ENCODE results near the gene C22orf31.

DNA sequence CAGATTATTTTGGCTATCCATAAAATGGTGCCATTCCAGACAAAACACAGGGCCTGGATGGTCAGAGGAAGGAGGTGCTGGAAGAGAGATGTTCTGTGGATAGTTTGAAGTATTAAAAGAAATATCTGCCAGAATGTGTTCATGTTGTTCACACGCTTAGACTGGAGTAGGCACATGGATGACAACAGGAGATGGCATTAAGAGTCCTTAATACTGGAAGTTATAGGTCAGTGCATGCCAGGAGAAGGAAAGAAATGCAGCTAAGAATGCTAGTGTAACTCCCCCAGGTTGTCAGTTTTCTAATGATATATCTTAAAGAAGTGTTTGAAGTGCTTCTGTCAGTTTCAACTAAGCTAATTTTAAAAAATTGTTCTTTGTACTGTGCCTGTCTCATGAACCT is 31.4 kb upstream of the C22orf31 start:
- TF ChIP-seq, protein P1, sequence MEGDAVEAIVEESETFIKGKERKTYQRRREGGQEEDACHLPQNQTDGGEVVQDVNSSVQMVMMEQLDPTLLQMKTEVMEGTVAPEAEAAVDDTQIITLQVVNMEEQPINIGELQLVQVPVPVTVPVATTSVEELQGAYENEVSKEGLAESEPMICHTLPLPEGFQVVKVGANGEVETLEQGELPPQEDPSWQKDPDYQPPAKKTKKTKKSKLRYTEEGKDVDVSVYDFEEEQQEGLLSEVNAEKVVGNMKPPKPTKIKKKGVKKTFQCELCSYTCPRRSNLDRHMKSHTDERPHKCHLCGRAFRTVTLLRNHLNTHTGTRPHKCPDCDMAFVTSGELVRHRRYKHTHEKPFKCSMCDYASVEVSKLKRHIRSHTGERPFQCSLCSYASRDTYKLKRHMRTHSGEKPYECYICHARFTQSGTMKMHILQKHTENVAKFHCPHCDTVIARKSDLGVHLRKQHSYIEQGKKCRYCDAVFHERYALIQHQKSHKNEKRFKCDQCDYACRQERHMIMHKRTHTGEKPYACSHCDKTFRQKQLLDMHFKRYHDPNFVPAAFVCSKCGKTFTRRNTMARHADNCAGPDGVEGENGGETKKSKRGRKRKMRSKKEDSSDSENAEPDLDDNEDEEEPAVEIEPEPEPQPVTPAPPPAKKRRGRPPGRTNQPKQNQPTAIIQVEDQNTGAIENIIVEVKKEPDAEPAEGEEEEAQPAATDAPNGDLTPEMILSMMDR (IDR thresholded peaks at IDR 0.05): no peak
- no peak for TF ChIP-seq SIN3A (IDR thresholded peaks at IDR 0.05; ENCODE audit: borderline replicate concordance, insufficient read depth, low read depth, low read length)
- TF ChIP-seq POLR2AphosphoS5 (IDR thresholded peaks at IDR 0.05; ENCODE audit: low read depth, low read length): no peak

All from Panc1 (cell line).